ENCODE data around the gene PTPN12. TPM values are rescaled to one million over a fixed set of nuclear protein-coding genes. Genes with fewer than 3 reads are reported as not detected.
A peak's percentile ranks its signal among the peaks of the same experiment; 100 is the strongest.

The PTPN12 gene
- total and polyA plus RNA-seq, 12 donors: 29.5 to 72.0 (median 54.1) TPM

DNA sequence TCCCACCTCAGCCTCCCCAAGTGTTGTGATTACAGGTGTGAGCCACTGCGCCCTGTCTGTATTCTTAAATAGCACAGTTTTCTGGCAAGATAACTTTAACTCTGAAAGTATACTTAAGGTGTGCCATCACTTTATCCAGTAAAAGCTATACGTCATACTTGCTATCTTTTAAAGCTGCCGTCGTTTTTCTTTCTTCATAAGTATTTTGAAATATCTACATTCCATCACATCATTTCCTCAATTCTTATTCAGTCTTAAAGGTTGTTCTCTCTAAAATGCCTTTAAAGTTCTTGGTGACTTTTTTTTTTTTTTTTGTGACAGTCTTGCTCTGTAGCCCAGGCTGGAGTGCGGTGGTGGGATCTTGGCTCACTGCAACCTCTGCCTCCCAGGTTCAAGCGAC is 34.7 kb downstream of the PTPN12 start:
- Histone ChIP-seq H3K27ac (no peak overlapping the region), H3K4me3 (no peak overlapping the region), H3K27me3 (no peaks in the 10 kb centered on the region), H3K9me3 (replicated peaks in 1 of 3) (no peaks in the 10 kb centered on the region), H3K4me1 (replicated peaks in 1 of 2) (peaks cover 0 to 36% of the 10 kb centered on the region in 2 donors), H3K36me3 (replicated peaks in 1 of 2) (peaks cover 0 to 30% of the 10 kb centered on the region in 2 donors)
- no peak for DNase-seq
- 85 to 89% (median 89%) methylated on average over 6 of the region's 6 CpGs for WGBS, 4 donors
- intact Hi-C loops (cut with DNase I): no loop called here
- TF ChIP-seq, protein P1, sequence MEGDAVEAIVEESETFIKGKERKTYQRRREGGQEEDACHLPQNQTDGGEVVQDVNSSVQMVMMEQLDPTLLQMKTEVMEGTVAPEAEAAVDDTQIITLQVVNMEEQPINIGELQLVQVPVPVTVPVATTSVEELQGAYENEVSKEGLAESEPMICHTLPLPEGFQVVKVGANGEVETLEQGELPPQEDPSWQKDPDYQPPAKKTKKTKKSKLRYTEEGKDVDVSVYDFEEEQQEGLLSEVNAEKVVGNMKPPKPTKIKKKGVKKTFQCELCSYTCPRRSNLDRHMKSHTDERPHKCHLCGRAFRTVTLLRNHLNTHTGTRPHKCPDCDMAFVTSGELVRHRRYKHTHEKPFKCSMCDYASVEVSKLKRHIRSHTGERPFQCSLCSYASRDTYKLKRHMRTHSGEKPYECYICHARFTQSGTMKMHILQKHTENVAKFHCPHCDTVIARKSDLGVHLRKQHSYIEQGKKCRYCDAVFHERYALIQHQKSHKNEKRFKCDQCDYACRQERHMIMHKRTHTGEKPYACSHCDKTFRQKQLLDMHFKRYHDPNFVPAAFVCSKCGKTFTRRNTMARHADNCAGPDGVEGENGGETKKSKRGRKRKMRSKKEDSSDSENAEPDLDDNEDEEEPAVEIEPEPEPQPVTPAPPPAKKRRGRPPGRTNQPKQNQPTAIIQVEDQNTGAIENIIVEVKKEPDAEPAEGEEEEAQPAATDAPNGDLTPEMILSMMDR (IDR thresholded peaks at IDR 0.05): no peak
- TF ChIP-seq POLR2A (IDR thresholded peaks at IDR 0.05): no peak

DNA sequence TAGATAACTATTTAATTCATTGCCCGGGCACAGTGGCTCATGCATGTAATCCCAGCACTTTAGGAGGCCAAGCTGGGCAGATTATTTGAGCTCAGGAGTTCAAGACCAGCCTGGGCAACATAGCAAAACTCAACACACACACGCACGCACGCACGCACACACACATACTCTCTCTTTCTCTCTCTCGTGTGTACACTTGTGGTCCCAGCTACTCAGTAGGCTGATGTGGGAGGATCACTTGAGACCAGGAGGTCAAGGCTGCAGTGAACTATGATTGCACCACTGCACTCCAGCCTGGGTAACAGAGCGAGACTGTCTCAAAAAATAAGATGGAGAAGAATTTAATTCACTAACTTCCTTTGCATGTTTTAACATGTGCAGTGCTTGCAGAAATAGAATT is 38.1 kb downstream of the PTPN12 start:
- Histone ChIP-seq H3K4me1 (replicated peaks in 1 of 2) (peaks cover 0 to 18% of the 10 kb centered on the region in 2 donors), H3K9me3 (replicated peaks in 1 of 3) (no peaks in the 10 kb centered on the region), H3K27ac (peak overlapping the region in 1 of 5 donors; percentile 24), H3K36me3 (replicated peaks in 1 of 2) (peaks cover 0 to 30% of the 10 kb centered on the region in 2 donors), H3K27me3 (no peaks in the 10 kb centered on the region), H3K4me3 (no peak overlapping the region)
- DNase-seq: peak in 4 of 7 donors; percentile 15 to 54 (median 34)
- no peak for TF ChIP-seq POLR2A (IDR thresholded peaks at IDR 0.05)
- TF ChIP-seq, protein P1 (IDR thresholded peaks at IDR 0.05): no peak
- WGBS, 4 donors: 62 to 81% (median 76%) methylated on average over 7 of the region's 7 CpGs
- intact Hi-C loops (cut with DNase I): no loop called here

DNA sequence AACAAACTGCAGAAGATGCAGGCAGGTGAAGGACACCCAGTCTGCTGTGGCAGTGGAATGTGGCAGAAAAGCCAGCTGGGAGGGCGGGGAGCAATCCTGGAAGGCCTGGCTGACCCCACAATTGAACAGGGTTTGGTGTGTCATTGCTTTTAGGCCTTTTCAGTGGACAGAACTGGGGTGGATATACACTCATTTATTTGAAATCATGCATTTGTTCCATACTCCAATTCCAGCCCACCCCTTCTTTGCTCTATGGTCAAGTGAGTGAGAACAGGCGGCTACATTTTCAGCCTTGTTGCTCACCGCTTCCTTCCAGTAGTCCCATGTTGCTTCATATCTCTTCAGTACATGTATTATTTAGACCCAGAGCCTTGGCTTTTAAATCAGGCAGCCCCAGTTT is 39.8 kb downstream of the PTPN12 start:
- Histone ChIP-seq H3K4me1 (replicated peaks in 1 of 2) (peaks cover 0 to 10% of the 10 kb centered on the region in 2 donors), H3K27ac (no peak overlapping the region), H3K27me3 (no peaks in the 10 kb centered on the region), H3K36me3 (replicated peaks in 1 of 2) (peaks cover 0 to 24% of the 10 kb centered on the region in 2 donors), H3K9me3 (replicated peaks in 1 of 3) (no peaks in the 10 kb centered on the region), H3K4me3 (no peak overlapping the region)
- intact Hi-C loops (cut with DNase I): no loop called here
- WGBS, 4 donors: 94 to 97% (median 96%) methylated on average over 3 of the region's 3 CpGs
- TF ChIP-seq POLR2A (IDR thresholded peaks at IDR 0.05): no peak
- TF ChIP-seq, protein P1 (IDR thresholded peaks at IDR 0.05): no peak
- DNase-seq: no peak

DNA sequence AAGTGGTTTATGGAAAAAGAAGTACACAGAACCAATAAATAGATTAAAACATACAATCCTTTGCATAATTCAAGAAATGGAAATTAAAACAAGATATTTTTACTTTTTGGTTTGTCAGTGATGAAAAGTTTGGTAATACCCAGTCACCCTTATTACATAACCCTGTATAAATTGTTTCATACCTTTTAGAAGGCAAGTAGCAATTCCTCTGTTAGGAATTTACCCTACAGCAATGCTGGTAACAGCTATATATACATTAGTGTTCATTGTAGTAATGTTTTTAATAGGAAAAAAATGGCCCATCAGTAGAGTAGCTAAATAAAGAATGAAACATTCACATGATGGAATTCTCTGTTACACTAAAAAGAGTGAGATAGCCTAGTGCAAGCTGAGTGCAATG is 42.7 kb downstream of the PTPN12 start:
- no peak for DNase-seq
- intact Hi-C loops (cut with DNase I): no loop called here

More for the DNA sequence above, 42.7 kb downstream of the PTPN12 start:
- H3K27ac ChIP-seq: no peak overlapping the region
- TF ChIP-seq POLR2A (IDR thresholded peaks at IDR 0.05): no peak
- TF ChIP-seq, protein P1 (IDR thresholded peaks at IDR 0.05): no peak
- H3K4me3 ChIP-seq: no peak overlapping the region
- H3K27me3 ChIP-seq: no peaks in the 10 kb centered on the region
- H3K9me3 ChIP-seq (replicated peaks in 1 of 3): peaks cover 0 to 11% (median 0%) of the 10 kb centered on the region in 3 donors
- peaks cover 0 to 16% of the 10 kb centered on the region in 2 donors for H3K4me1 ChIP-seq (replicated peaks in 1 of 2)
- H3K36me3 ChIP-seq (replicated peaks in 1 of 2): no peaks in the 10 kb centered on the region
